GM21447 (cell line): Measurements from ENCODE around the gene HPS6.

Experiments used
- ATAC-seq: cut with Tn5 transposase; IDR thresholded peaks from one replicate; pipeline ENCODE4 v1.9.1; 2021; ENCODE audit not compliant: unreplicated experiment

The HPS6 gene

GRCh38 chr10:102115775-102116174 is 50.6 kb downstream of the HPS6 start:
- ATAC-seq, result no peak

DNA sequence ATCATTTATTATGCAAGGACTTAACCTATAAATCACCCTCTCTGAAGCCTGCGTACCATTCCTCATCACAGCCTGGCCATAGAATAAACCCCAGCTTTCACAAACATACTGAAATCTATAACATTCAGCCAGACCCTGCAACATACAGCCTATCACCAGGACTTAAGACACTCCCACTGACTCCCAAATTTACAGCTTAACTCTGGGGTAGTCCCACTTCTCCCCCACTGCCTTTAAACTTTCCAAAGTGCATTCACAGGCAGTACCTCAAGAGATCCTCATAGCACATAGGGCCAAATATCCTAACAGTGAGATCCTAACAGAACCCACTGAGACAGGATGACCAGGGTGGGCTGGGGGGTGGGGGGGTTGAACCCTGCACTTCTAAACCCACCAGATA is 51.5 kb downstream of the HPS6 start:
- no peak for ATAC-seq
